DOHH2 (cell line): Measurements from ENCODE around the gene SLC2A6.

Experiments
- CTCF ChIP-seq: fragments of 200-600 bp; sonication (generic); IDR thresholded peaks from one replicate; pipeline ENCODE4 v1.5.1; 2014; ENCODE audit warnings: antibody characterized with exemption, mild to moderate bottlenecking, low read depth, low read length; ENCODE audit not compliant: poor library complexity, severe bottlenecking
- EZH2phosphoT487 ChIP-seq: fragments of 200-600 bp; sonication (generic); IDR thresholded peaks from 2 replicates; pipeline ENCODE4 v1.6.1; 2017; ENCODE audit warnings: borderline replicate concordance, mild to moderate bottlenecking, antibody characterized with exemption, low read length, moderate library complexity, mixed read lengths

GRCh38 chr9:133423216-133423615, 55.7 kb downstream of the SLC2A6 start:
- TF ChIP-seq CTCF (no peak), EZH2phosphoT487 (no peak)
